SH-SY5Y (cell line): ENCODE measurements around the gene ZNF521.

ENCODE experiments used
- GATA2 ChIP-seq: IDR thresholded peaks from 2 replicates; pipeline ENCODE4 v1.6.1; 2011; ENCODE audit warnings: mild to moderate bottlenecking, low read depth, low read length
- GATA3 ChIP-seq: IDR thresholded peaks from 2 replicates; pipeline ENCODE4 v1.6.1; 2011; ENCODE audit warnings: low read depth, mild to moderate bottlenecking, low read length, moderate library complexity

DNA sequence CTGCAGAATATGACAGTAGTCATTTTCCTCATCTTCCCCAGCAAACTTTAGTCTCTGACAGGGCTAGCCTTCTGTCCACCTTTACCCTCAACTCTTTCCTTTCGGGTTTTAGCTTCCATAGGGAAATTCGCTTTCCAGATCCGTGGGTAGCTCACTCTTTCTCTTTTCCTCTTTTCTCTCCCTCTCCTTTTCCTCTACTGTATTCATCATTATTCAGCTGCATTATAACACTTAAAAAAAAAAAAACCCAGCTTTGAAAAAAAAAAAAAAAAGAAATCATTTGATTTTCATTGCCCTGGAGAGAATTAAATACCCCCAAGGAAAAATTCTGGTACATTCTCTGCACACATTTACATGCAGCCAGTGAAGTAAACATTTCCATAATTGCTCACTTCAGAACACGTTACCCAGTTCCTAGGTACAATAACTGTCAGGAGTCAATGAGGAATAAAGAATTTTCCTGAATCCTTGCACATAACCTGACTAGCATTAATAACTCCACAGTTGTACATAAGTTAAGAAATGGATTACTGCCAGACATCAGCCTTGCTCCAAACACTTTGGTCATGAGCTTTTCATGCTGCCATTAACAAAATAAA, 63.5 kb downstream of the ZNF521 start:
- TF ChIP-seq GATA3 (no peak), GATA2 (no peak)
